ENCODE results near the gene ZNF76.

DNA sequence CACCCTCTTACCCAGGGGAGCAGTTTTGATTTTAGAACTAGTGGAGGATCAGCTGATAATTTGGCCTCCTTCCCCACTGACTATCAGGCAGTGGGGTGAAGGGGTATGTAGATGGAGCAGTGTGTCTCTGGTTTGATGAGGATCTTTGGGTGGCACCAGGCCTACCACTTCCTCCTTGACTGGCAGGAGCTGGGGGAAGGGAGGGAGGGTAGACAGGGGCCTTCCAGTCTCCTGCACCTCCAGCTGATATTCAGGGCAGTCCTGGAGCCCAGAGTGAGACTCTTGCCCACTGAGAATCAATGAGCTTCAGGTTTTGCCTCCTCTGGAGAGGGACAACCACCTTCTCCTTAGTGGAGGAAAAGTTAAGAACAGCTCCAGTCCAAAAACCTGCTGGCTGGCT is 41.3 kb downstream of the ZNF76 start:
- no peak for TF ChIP-seq CTCF (IDR thresholded peaks at IDR 0.05; ENCODE audit: insufficient read depth, low read length, poor library complexity, severe bottlenecking)
- no peak for TF ChIP-seq EZH2phosphoT487 (conservative IDR thresholded peaks at IDR 0.05; ENCODE audit: low read length)
